HG02870 (cell line): ENCODE measurements around the gene SPACDR.

Experiments
- ATAC-seq: cut with Tn5 transposase; IDR thresholded peaks from one replicate; pipeline ENCODE4 v1.9.1; 2021; ENCODE audit warnings: mild to moderate bottlenecking, moderate library complexity; ENCODE audit not compliant: unreplicated experiment

The SPACDR gene

GRCh38 chr7:100485471-100485876 lies 21.4 kb upstream of the SPACDR start:
- ATAC-seq: no peak

- no peak for ATAC-seq
Measured at GRCh38 chr7:100484673-100485045, 20.6 kb upstream of the SPACDR start.

GRCh38 chr7:100483722-100484672 lies 19.9 kb upstream of the SPACDR start, which contains the start of gene NYAP1:
Gene NYAP1, plus strand, starts transcription at chr7:100483927. Its CDS starts 1,385 bp downstream, at chr7:100485312.
- ATAC-seq: no peak

GRCh38 chr7:100483090-100483721 lies 19.1 kb upstream of the SPACDR start:
- ATAC-seq: no peak

GRCh38 chr7:100482728-100483089 lies 18.6 kb upstream of the SPACDR start:
- no peak for ATAC-seq

- ATAC-seq: no peak
Measured at GRCh38 chr7:100481466-100481865, 17.4 kb upstream of the SPACDR start.

GRCh38 chr7:100478958-100479660 lies 15.0 kb upstream of the SPACDR start, which contains the start of gene TSC22D4:
Gene TSC22D4, minus strand, starts transcription at chr7:100479214. Its CDS starts 1,176 bp downstream, at chr7:100478038.
- ATAC-seq: peak; percentile 65

GRCh38 chr7:100477871-100478267 lies 13.8 kb upstream of the SPACDR start:
- ATAC-seq: no peak

GRCh38 chr7:100476903-100477870 lies 13.1 kb upstream of the SPACDR start:
- no peak for ATAC-seq

- ATAC-seq: no peak
Measured at GRCh38 chr7:100476101-100476780, 12.2 kb upstream of the SPACDR start.

GRCh38 chr7:100475549-100475948 lies 11.5 kb upstream of the SPACDR start:
- ATAC-seq: no peak

- ATAC-seq: no peak
Measured at GRCh38 chr7:100472854-100473499, 8.9 kb upstream of the SPACDR start.

GRCh38 chr7:100472121-100472851 lies 8.2 kb upstream of the SPACDR start:
- no peak for ATAC-seq

- ATAC-seq: no peak
Measured at GRCh38 chr7:100471021-100471420, 7.0 kb upstream of the SPACDR start.

GRCh38 chr7:100469227-100470044 lies 5.4 kb upstream of the SPACDR start:
- ATAC-seq: no peak

- ATAC-seq: no peak
Measured at GRCh38 chr7:100467638-100468373, 3.7 kb upstream of the SPACDR start.
